H1 (cell line): ENCODE results near the gene MPHOSPH10. TPM values are rescaled to one million over a fixed set of nuclear protein-coding genes. Genes with fewer than 3 reads are reported as not detected.

Source experiments
- CTCF ChIA-PET: fragments of 300-600 bp; sonication (Branson Sonifier 250); formaldehyde crosslinking; loops from one replicate; lab custom pipeline; 2021; ENCODE audit not compliant: partially characterized antibody; lab: Charles Lee
- POLR2A ChIA-PET: fragments of 300-600 bp; sonication (Branson Sonifier 250); formaldehyde crosslinking; loops from one replicate; lab custom pipeline; 2021; ENCODE audit warnings: inconsistent platforms; ENCODE audit not compliant: partially characterized antibody; lab: Charles Lee
- DNase-seq, 2 experiments: peaks; one replicate each; pipeline versions ENCODE4 v3.0.0 to v3.0.0-alpha.2; 2010 to 2022; ENCODE audit warnings: low spot score in 2 of 2, low read depth in 1 of 2, mixed read lengths in 1 of 2
- FAIRE-seq: peaks from 2 replicates; lab custom pipeline; 2011; peaks lifted over from hg19 to GRCh38; lab: Jason Lieb, UNC
- H2AFZ ChIP-seq: 2 replicates; pipeline ENCODE4 v1.8.1; 2012; ENCODE audit warnings: low read length, inconsistent platforms
- H2AK5ac ChIP-seq: 2 replicates; pipeline ENCODE4 v1.6.1; 2013; ENCODE audit warnings: low read depth, low read length
- H2BK120ac ChIP-seq: replicated peaks from 2 replicates; pipeline ENCODE3; 2013; ENCODE audit warnings: low read depth, low read length, inconsistent platforms
- H2BK12ac ChIP-seq: 2 replicates; pipeline ENCODE4 v1.6.1; 2013; ENCODE audit warnings: low read depth, low read length
- H2BK15ac ChIP-seq: 2 replicates; pipeline ENCODE4 v1.6.1; 2013; ENCODE audit warnings: low read length
- H2BK20ac ChIP-seq: 2 replicates; pipeline ENCODE4 v1.6.1; 2013; ENCODE audit warnings: low read length
- H2BK5ac ChIP-seq: 2 replicates; pipeline ENCODE4 v1.6.1; 2013; ENCODE audit warnings: low read depth, low read length
- H3K14ac ChIP-seq: 2 replicates; pipeline ENCODE4 v1.6.1; 2013; ENCODE audit warnings: inconsistent platforms; ENCODE audit not compliant: insufficient read length
- H3K18ac ChIP-seq: 2 replicates; pipeline ENCODE4 v1.6.1; 2013; ENCODE audit warnings: low read length; ENCODE audit errors: extremely low read depth
- H3K23ac ChIP-seq: 2 replicates; pipeline ENCODE4 v1.6.1; 2013; ENCODE audit warnings: inconsistent platforms; ENCODE audit not compliant: insufficient read length
- H3K23me2 ChIP-seq: 2 replicates; pipeline ENCODE4 v1.6.1; 2013; ENCODE audit warnings: low read depth, low read length
- H3K27ac ChIP-seq: 2 replicates; pipeline ENCODE4 v1.6.1; 2011; ENCODE audit warnings: low read depth, low read length, inconsistent platforms
- H3K27me3 ChIP-seq, 4 experiments: replicated peaks in 1 of 4; 1 replicate in 1 of 4; 2 replicates in 3 of 4; pipeline versions ENCODE4 v1.6.1 to v1.8.1; 2011 to 2013; ENCODE audit warnings: low read length in 3 of 4, mild to moderate bottlenecking in 3 of 4, inconsistent platforms in 2 of 4, mixed read lengths in 2 of 4, moderate library complexity in 1 of 4; ENCODE audit not compliant: control insufficient read depth in 3 of 4, insufficient read depth in 3 of 4; ENCODE audit errors: extremely low read depth in 1 of 4
- H3K36me3 ChIP-seq, 4 experiments: 2 replicates each; pipeline versions ENCODE4 v1.6.1 to v1.8.1; 2011 to 2013; ENCODE audit warnings: mild to moderate bottlenecking in 4 of 4, low read length in 3 of 4, moderate library complexity in 2 of 4, control low read depth in 1 of 4, inconsistent platforms in 1 of 4; ENCODE audit not compliant: insufficient read depth in 4 of 4, control insufficient read depth in 2 of 4
- H3K4ac ChIP-seq: replicated peaks from 2 replicates; pipeline ENCODE3; 2013; ENCODE audit warnings: low read length, low read depth, mixed read lengths, inconsistent platforms; ENCODE audit not compliant: insufficient read length
- H3K4me1 ChIP-seq, 4 experiments: replicated peaks in 1 of 4; 1 replicate in 1 of 4; 2 replicates in 3 of 4; pipeline versions ENCODE4 v1.6.1 to v1.8.1; 2011 to 2013; ENCODE audit warnings: low read length in 3 of 4, inconsistent platforms in 2 of 4, mixed read lengths in 1 of 4; ENCODE audit not compliant: insufficient read depth in 4 of 4, control insufficient read depth in 3 of 4
- H3K4me2 ChIP-seq, 2 experiments: 2 replicates each; pipeline versions ENCODE4 v1.6.1 to v1.8.1; 2011 to 2013; ENCODE audit warnings: low read depth in 2 of 2, low read length in 2 of 2, control low read depth in 1 of 2, inconsistent platforms in 1 of 2, mild to moderate bottlenecking in 1 of 2; ENCODE audit not compliant: insufficient read depth in 1 of 2
- H3K4me3 ChIP-seq, 4 experiments: fragments of 200-600, 300-600 bp in 1 of 4; sonication (generic), shearing (Covaris generic), sonication (Bioruptor Twin) in 1 of 4; 2 replicates each; pipeline versions ENCODE4 v1.5.1 to v1.8.1; 2011 to 2016; ENCODE audit warnings: low read length in 4 of 4, low read depth in 3 of 4, control low read depth in 2 of 4, inconsistent platforms in 2 of 4, mild to moderate bottlenecking in 2 of 4, mixed read lengths in 1 of 4, moderate library complexity in 1 of 4; ENCODE audit not compliant: insufficient read depth in 2 of 4; ENCODE audit errors: extremely low read depth in 1 of 4
- H3K56ac ChIP-seq: replicated peaks from 2 replicates; pipeline ENCODE3; 2013; ENCODE audit warnings: low read depth, mild to moderate bottlenecking, mixed read lengths, low read length, inconsistent platforms; ENCODE audit not compliant: insufficient read length
- H3K79me1 ChIP-seq: 2 replicates; pipeline ENCODE4 v1.6.1; 2013; ENCODE audit warnings: low read depth, low read length, control low read depth
- H3K79me2 ChIP-seq, 2 experiments: 2 replicates each; pipeline versions ENCODE4 v1.6.1 to v1.8.1; 2012 to 2013; ENCODE audit warnings: low read length in 2 of 2, mild to moderate bottlenecking in 2 of 2, inconsistent platforms in 1 of 2; ENCODE audit not compliant: insufficient read depth in 2 of 2, control insufficient read depth in 1 of 2
- H3K9ac ChIP-seq, 4 experiments: replicated peaks in 1 of 4; 1 replicate in 1 of 4; 2 replicates in 3 of 4; pipeline versions ENCODE4 v1.6.1 to v1.8.1; 2011 to 2013; ENCODE audit warnings: low read depth in 3 of 4, low read length in 3 of 4, control low read depth in 2 of 4, mild to moderate bottlenecking in 2 of 4, moderate library complexity in 2 of 4, inconsistent platforms in 1 of 4; ENCODE audit errors: extremely low read depth in 1 of 4
- H3K9me3 ChIP-seq, 2 experiments: 2 replicates each; pipeline versions ENCODE4 v1.6.1 to v1.8.1; 2012 to 2013; ENCODE audit warnings: mild to moderate bottlenecking in 2 of 2, moderate library complexity in 2 of 2, control low read depth in 1 of 2, inconsistent platforms in 1 of 2, low read depth in 1 of 2, low read length in 1 of 2, mixed read lengths in 1 of 2; ENCODE audit not compliant: insufficient read depth in 2 of 2
- H4K20me1 ChIP-seq, 2 experiments: replicated peaks in 1 of 2; 2 replicates each; pipeline versions ENCODE3 to v1.8.1; 2011 to 2013; ENCODE audit warnings: inconsistent platforms in 2 of 2, low read length in 2 of 2, mild to moderate bottlenecking in 1 of 2; ENCODE audit not compliant: insufficient read depth in 2 of 2, control insufficient read depth in 1 of 2
- H4K5ac ChIP-seq: 2 replicates; pipeline ENCODE4 v1.6.1; 2013; ENCODE audit warnings: low read length, low read depth, mixed read lengths, inconsistent platforms; ENCODE audit not compliant: insufficient read length
- H4K8ac ChIP-seq: 2 replicates; pipeline ENCODE4 v1.8.0; 2013; ENCODE audit warnings: mild to moderate bottlenecking, moderate library complexity, low read length, inconsistent platforms; ENCODE audit not compliant: insufficient read depth; ENCODE audit errors: extremely low read depth
- H4K91ac ChIP-seq: replicated peaks from 2 replicates; pipeline ENCODE3; 2013; ENCODE audit warnings: low read length, mixed read lengths, inconsistent platforms; ENCODE audit not compliant: insufficient read length
- BACH1 ChIP-seq: IDR thresholded peaks from 2 replicates; pipeline ENCODE4 v1.6.1; 2012; ENCODE audit warnings: low read length, improper control_type of control experiment
- CHD2 ChIP-seq: IDR thresholded peaks from 2 replicates; pipeline ENCODE4 v1.6.1; 2012; ENCODE audit warnings: low read length, improper control_type of control experiment
- CREB1 ChIP-seq: IDR thresholded peaks from 2 replicates; pipeline ENCODE4 v1.6.1; 2012; ENCODE audit warnings: inconsistent platforms
- GTF2F1 ChIP-seq: IDR thresholded peaks from 2 replicates; pipeline ENCODE4 v1.6.1; 2012; ENCODE audit warnings: low read depth, low read length, improper control_type of control experiment, borderline replicate concordance
- KDM4A ChIP-seq: IDR thresholded peaks from one replicate; pipeline ENCODE4 v1.7.1; 2012; ENCODE audit warnings: low read depth, mild to moderate bottlenecking, moderate library complexity, low read length, inconsistent platforms; ENCODE audit not compliant: severe bottlenecking
- NRF1 ChIP-seq: IDR thresholded peaks from 2 replicates; pipeline ENCODE4 v1.6.1; 2011; ENCODE audit warnings: mild to moderate bottlenecking, low read depth, low read length, improper control_type of control experiment
- RFX5 ChIP-seq: IDR thresholded peaks from 2 replicates; pipeline ENCODE4 v1.6.1; 2011; ENCODE audit warnings: low read depth, low read length, improper control_type of control experiment, borderline replicate concordance
- SRF ChIP-seq: IDR thresholded peaks from 2 replicates; pipeline ENCODE4 v1.6.1; 2011; ENCODE audit warnings: mild to moderate bottlenecking, low read depth, low read length, moderate library complexity
- YY1 ChIP-seq: IDR thresholded peaks from 2 replicates; pipeline ENCODE4 v1.6.1; 2011; ENCODE audit warnings: low read depth, mild to moderate bottlenecking, low read length
- WGBS, 2 experiments: shearing (Covaris generic) in 1 of 2; methylation state at CpG; one replicate each; pipeline versions ENCODE4 v1.1.6 to v1.1.7; 2013 to 2015; ENCODE audit warnings: low lambda C conversion rate in 2 of 2, mixed read lengths in 2 of 2, inconsistent platforms in 1 of 2, low coverage in 1 of 2, missing lambda C conversion rate in 1 of 2; ENCODE audit not compliant: insufficient replicate concordance in 2 of 2, insufficient coverage in 1 of 2, insufficient read length in 1 of 2; ENCODE audit errors: extremely low coverage in 1 of 2, missing lambda C conversion rate in 1 of 2; 5-methylcytosine and 5-hydroxymethylcytosine counted together
- polyA plus RNA-seq, 7 experiments: library from polyadenylated mRNA; depleted of rRNA in 3 of 7; stranded (reverse) in 5 of 7; unstranded in 2 of 7; fragments of >200 nt in 5 of 7; fragments of 200-250 nt in 2 of 7; gene quantifications; 1 replicate in 5 of 7; 2 replicates in 1 of 7; 4 replicates in 1 of 7; pipeline versions ENCODE4 v1.2.1 to v1.2.3, GENCODE V29; 2011 to 2013; ENCODE audit warnings: missing spikeins in 2 of 7, mixed read lengths in 2 of 7
- total RNA-seq: library from RNA; stranded (reverse); fragmentation: NEBNext Ultra II Directional; extraction: Animal tissue kit (Norgen Biotek cat#: 25700); gene quantifications from 2 replicates; pipeline ENCODE4 v1.2.1, GENCODE V29; 2021
- TF ChIP-seq, protein P1 (sequence below): IDR thresholded peaks from 2 replicates; pipeline ENCODE4 v1.6.1; 2011; ENCODE audit warnings: low read length, improper control_type of control experiment

MPHOSPH10 gene
- total and polyA plus RNA-seq, 2 of the 8 experiments (the other 6 are each of a cell fraction or from before 2014, with no cell fraction given): 4.5 to 39.1 TPM

DNA sequence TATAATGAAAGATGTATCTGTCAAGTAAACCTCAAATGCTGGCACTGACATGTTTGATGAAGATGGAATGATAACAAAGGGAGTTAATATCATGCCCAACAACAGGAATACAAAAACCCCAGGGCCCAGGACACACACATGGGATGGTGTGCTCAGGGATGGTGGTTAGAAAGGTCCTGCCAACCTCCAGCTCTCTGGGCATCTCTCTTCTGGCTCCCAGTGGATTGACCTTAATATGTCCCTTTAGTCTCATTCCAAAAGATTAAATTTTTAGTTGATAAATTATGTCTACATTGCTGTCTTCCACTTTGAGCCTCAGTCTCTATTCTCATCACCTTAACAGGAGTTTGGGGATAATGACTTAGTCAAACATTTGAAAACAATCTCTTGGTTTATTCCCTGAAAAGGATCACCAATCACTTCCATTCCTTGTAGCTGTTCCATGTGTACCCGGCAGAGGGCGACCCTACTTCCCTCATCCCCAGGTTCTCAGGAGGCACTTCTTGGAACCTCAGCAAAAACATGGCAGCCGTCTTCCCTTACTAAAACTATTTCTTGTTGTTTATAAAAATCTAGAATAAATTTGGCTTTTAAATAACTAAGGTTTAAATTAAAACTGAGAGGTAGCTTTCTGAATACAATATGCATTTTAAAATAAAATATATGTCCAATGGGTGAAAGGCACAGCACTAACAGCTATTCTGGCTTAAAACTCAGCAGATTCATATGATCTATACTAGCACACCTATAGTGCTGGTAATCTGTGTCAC, 30.1 kb upstream of the MPHOSPH10 start:
- peak; percentile 34 to 84 for DNase-seq
- Histone ChIP-seq H2BK5ac (no peak overlapping the region), H4K8ac (no peak overlapping the region), H2BK120ac (peak overlapping the region; percentile 60), H3K4me2 (no peak overlapping the region), H3K23ac (no peak overlapping the region), H3K27me3 (no peaks in the 10 kb centered on the region), H3K79me2 (no peaks in the 10 kb centered on the region), H3K56ac (no peak overlapping the region), H2AK5ac (no peak overlapping the region), H2BK15ac (no peak overlapping the region), H3K9me3 (no peaks in the 10 kb centered on the region), H2BK20ac (no peak overlapping the region; the same call in 1 of the 2 replicates), H2AFZ (no peak overlapping the region), H4K20me1 (no peaks in the 10 kb centered on the region), H3K18ac (no peak overlapping the region), H3K4ac (no peak overlapping the region), H3K79me1 (no peaks in the 10 kb centered on the region), H4K5ac (no peak overlapping the region), H3K27ac (no peak overlapping the region), H2BK12ac (no peak overlapping the region), H3K14ac (no peak overlapping the region), H3K4me3 (no peak overlapping the region), H3K9ac (no peak overlapping the region), H3K4me1 (peaks cover 0 to 7% (median 5%) of the 10 kb centered on the region in 4 experiments; a peak in 4 of 7 replicates), H4K91ac (no peak overlapping the region), H3K23me2 (no peaks in the 10 kb centered on the region), H3K36me3 (no peaks in the 10 kb centered on the region)
- WGBS, 2 experiments: 28% methylated on average over 3 of the region's 3 CpGs; no CpG with 5 or more reads in 1 of the 2 experiments
- POLR2A ChIA-PET: interaction anchor here (1.3 to 3.8 kb wide), 5 partner anchors 9 to 32 kb away, joined by 4 to 18 read pairs (median 6); partner anchors contain the start of genes MCEE and MPHOSPH10
- peak; percentile 85 for FAIRE-seq
- CTCF ChIA-PET: interaction anchor here (0.7 to 8.2 kb wide), 30 partner anchors 9 to 120 kb away, joined by 3 to 100 read pairs (median 5); partner anchors contain the start of genes MCEE, MPHOSPH10, NAGK and TEX261
- TF ChIP-seq, protein P1, sequence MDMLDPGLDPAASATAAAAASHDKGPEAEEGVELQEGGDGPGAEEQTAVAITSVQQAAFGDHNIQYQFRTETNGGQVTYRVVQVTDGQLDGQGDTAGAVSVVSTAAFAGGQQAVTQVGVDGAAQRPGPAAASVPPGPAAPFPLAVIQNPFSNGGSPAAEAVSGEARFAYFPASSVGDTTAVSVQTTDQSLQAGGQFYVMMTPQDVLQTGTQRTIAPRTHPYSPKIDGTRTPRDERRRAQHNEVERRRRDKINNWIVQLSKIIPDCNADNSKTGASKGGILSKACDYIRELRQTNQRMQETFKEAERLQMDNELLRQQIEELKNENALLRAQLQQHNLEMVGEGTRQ: no peak
- TF ChIP-seq YY1 (peak; percentile 87), GTF2F1 (no peak), CHD2 (no peak), CREB1 (no peak), RFX5 (no peak), BACH1 (no peak), SRF (no peak), NRF1 (no peak), KDM4A (no peak)
